WTC11 (cell line): ENCODE results near the gene GMEB1. TPM values are rescaled to one million over a fixed set of nuclear protein-coding genes. Genes with fewer than 3 reads are reported as not detected.

Experiments
- ATAC-seq: fragments of 200-7000 bp; cut with Tn5 transposase; 2 replicates; pipeline ENCODE4 v1.10.0; 2021; ENCODE audit warnings: mild to moderate bottlenecking, moderate library complexity
- CTCF ChIA-PET: fragments of 300-600 bp; sonication (Branson Sonifier 250); formaldehyde crosslinking; loops from one replicate; lab custom pipeline; 2021; ENCODE audit warnings: antibody characterized with exemption; lab: Charles Lee
- POLR2A ChIA-PET: fragments of 350-600 bp; sonication (Branson Sonifier 250); formaldehyde crosslinking; loops from one replicate; lab custom pipeline; 2021; ENCODE audit warnings: antibody characterized with exemption; lab: Charles Lee
- DNase-seq: peaks from one replicate; pipeline ENCODE4 v3.0.0; 2021; ENCODE audit warnings: low spot score
- H3K27ac Mint-ChIP-seq: 2 replicates; pipeline ENCODE4 v1.8.0; 2021; ENCODE audit warnings: mixed read lengths
- H3K27me3 Mint-ChIP-seq: 2 replicates; pipeline ENCODE4 v1.8.0; 2021; ENCODE audit warnings: low read depth, mild to moderate bottlenecking, moderate library complexity, mixed read lengths
- H3K36me3 Mint-ChIP-seq: 2 replicates; pipeline ENCODE4 v1.8.0; 2021; ENCODE audit warnings: mixed read lengths
- H3K4me1 Mint-ChIP-seq: 2 replicates; pipeline ENCODE4 v1.8.0; 2022; ENCODE audit warnings: mixed read lengths
- H3K4me3 Mint-ChIP-seq: 2 replicates; pipeline ENCODE4 v1.8.0; 2021; ENCODE audit warnings: mild to moderate bottlenecking, moderate library complexity, mixed read lengths
- H3K9me3 Mint-ChIP-seq: 2 replicates; pipeline ENCODE4 v1.8.0; 2021; ENCODE audit warnings: mixed read lengths
- AFF4 ChIP-seq: sonication (generic); formaldehyde crosslinking; IDR thresholded peaks from 2 replicates; pipeline ENCODE4 v1.8.1; 2023; ENCODE audit warnings: mild to moderate bottlenecking, missing genetic modification reagents, borderline replicate concordance
- ATF3 ChIP-seq: sonication (generic); formaldehyde crosslinking; conservative IDR thresholded peaks from 2 replicates; pipeline ENCODE4 v1.8.1; 2022; ENCODE audit warnings: mild to moderate bottlenecking, missing genetic modification reagents
- ERG ChIP-seq: fragments of 250-450 bp; sonication (Bioruptor Pico); IDR thresholded peaks from 2 replicates; pipeline ENCODE4 v1.8.0; 2021; ENCODE audit warnings: mild to moderate bottlenecking
- FOXJ3 ChIP-seq: sonication (generic); formaldehyde crosslinking; IDR thresholded peaks from 2 replicates; pipeline ENCODE4 v1.9.0; 2021; ENCODE audit warnings: missing genetic modification reagents, mild to moderate bottlenecking, borderline replicate concordance
- GRHL2 ChIP-seq: fragments of 250-450 bp; sonication (Bioruptor Pico); IDR thresholded peaks from 2 replicates; pipeline ENCODE4 v1.8.0; 2022; ENCODE audit warnings: mild to moderate bottlenecking, moderate library complexity; ENCODE audit not compliant: insufficient replicate concordance, severe bottlenecking
- GTF2I ChIP-seq: fragments of 250-450 bp; sonication (Bioruptor Pico); conservative IDR thresholded peaks from 2 replicates; pipeline ENCODE4 v1.4.0; 2021; ENCODE audit warnings: mild to moderate bottlenecking
- MAX ChIP-seq: sonication (generic); formaldehyde crosslinking; IDR thresholded peaks from 2 replicates; pipeline ENCODE4 v1.8.0; 2022; ENCODE audit warnings: mild to moderate bottlenecking, missing genetic modification reagents
- MXD4 ChIP-seq: fragments of 250-450 bp; sonication (Bioruptor Pico); IDR thresholded peaks from 2 replicates; pipeline ENCODE4 v1.8.0; 2021; ENCODE audit warnings: mild to moderate bottlenecking, moderate library complexity, borderline replicate concordance
- PRDM15 ChIP-seq: sonication (generic); formaldehyde crosslinking; IDR thresholded peaks from 2 replicates; pipeline ENCODE4 v1.8.0; 2022; ENCODE audit warnings: missing genetic modification reagents
- PRRX2 ChIP-seq: fragments of 250-450 bp; sonication (Bioruptor Pico); IDR thresholded peaks from 2 replicates; pipeline ENCODE4 v1.8.0; 2021; ENCODE audit warnings: mild to moderate bottlenecking
- STAT6 ChIP-seq: sonication (generic); formaldehyde crosslinking; conservative IDR thresholded peaks from 2 replicates; pipeline ENCODE4 v1.8.1; 2023; ENCODE audit warnings: mild to moderate bottlenecking, low read depth, missing genetic modification reagents, moderate library complexity
- TEAD1 ChIP-seq: sonication (generic); formaldehyde crosslinking; IDR thresholded peaks from 2 replicates; pipeline ENCODE4 v1.8.0; 2022; ENCODE audit warnings: mild to moderate bottlenecking, missing genetic modification reagents
- ZBTB43 ChIP-seq: sonication (generic); formaldehyde crosslinking; IDR thresholded peaks from 2 replicates; pipeline ENCODE4 v1.8.1; 2023; ENCODE audit warnings: mild to moderate bottlenecking, missing genetic modification reagents
- ZNF121 ChIP-seq: sonication (generic); formaldehyde crosslinking; IDR thresholded peaks from 2 replicates; pipeline ENCODE4 v1.8.0; 2023; ENCODE audit warnings: missing genetic modification reagents
- ZNF396 ChIP-seq: fragments of 250-450 bp; sonication (Bioruptor Pico); IDR thresholded peaks from 2 replicates; pipeline ENCODE4 v1.8.0; 2021; ENCODE audit warnings: mild to moderate bottlenecking, moderate library complexity, borderline replicate concordance
- ZNF423 ChIP-seq: fragments of 250-450 bp; sonication (Bioruptor Pico); IDR thresholded peaks from 2 replicates; pipeline ENCODE4 v2.1.2; 2022; ENCODE audit warnings: mild to moderate bottlenecking, moderate library complexity
- total RNA-seq: library from RNA; stranded (reverse); gene quantifications from 3 replicates; pipeline ENCODE4 v1.2.3, GENCODE V29; 2021

Gene GMEB1
- total RNA-seq, 1 experiment from 2014 or later = 29.4 TPM

- Mint-ChIP-seq H3K27ac (no peak overlapping the region), H3K9me3 (no peaks in the 10 kb centered on the region), H3K27me3 (no peaks in the 10 kb centered on the region), H3K4me1 (peaks cover 65% of the 10 kb centered on the region), H3K36me3 (peaks cover 72% of the 10 kb centered on the region), H3K4me3 (peak overlapping the region; percentile 26)
- POLR2A ChIA-PET = interaction anchor here (0.7 to 1.4 kb wide), 2 partner anchors 9 to 15 kb away, joined by 3 read pairs; partner anchors contain the start of gene YTHDF2
- ATAC-seq (no peak), DNase-seq (no peak)
- CTCF ChIA-PET = interaction anchor here (0.6 to 0.8 kb wide), 3 partner anchors 9 to 83 kb away, joined by 3 read pairs; partner anchors contain the start of gene YTHDF2
- TF ChIP-seq ZNF121 (CRISPR knock-in tag) (peak; percentile 95), ZBTB43 (CRISPR knock-in tag) (no peak), ERG (CRISPR knock-in tag) (peak; percentile 53; the same call in 1 of the 2 replicates), GTF2I (0 out of 2 replicates have a peak, but pooled peaks have one; percentile 13), AFF4 (CRISPR knock-in tag) (no peak)
- TF ChIP-seq, all 79 proteins: peak for 3
Measured at GRCh38 chr1:28745653-28746173, 77.1 kb downstream of the GMEB1 start.

GRCh38 chr1:28750330-28750729 is 81.7 kb downstream of the GMEB1 start:
- Mint-ChIP-seq H3K27me3 (no peaks in the 10 kb centered on the region), H3K4me3 (peak overlapping the region; percentile 34; the same call in 1 of the 2 replicates), H3K4me1 (peaks cover 44% of the 10 kb centered on the region), H3K36me3 (peaks cover 36% of the 10 kb centered on the region), H3K27ac (peak overlapping the region; percentile 91), H3K9me3 (no peaks in the 10 kb centered on the region)
- DNase-seq (no peak), ATAC-seq (no peak)
- CTCF ChIA-PET = interaction anchor here (3.0 kb wide), 1 partner anchor 14 kb away, joined by 12 read pairs; the partner anchor contains the start of gene YTHDF2
- POLR2A ChIA-PET = interaction anchor here (1.3 to 1.5 kb wide), 2 partner anchors 11 to 14 kb away, joined by 3 to 4 read pairs; partner anchors contain the start of gene YTHDF2
- no peak for TF ChIP-seq GTF2I
- no peak for TF ChIP-seq MAX (CRISPR knock-in tag)
- TF ChIP-seq TEAD1 (CRISPR knock-in tag) = no peak
- no peak for TF ChIP-seq PRRX2
- no peak for TF ChIP-seq ZNF396 (CRISPR knock-in tag)
- TF ChIP-seq GRHL2 (CRISPR knock-in tag) = no peak
- no peak for TF ChIP-seq PRDM15 (CRISPR knock-in tag)
- no peak for TF ChIP-seq ZNF423 (CRISPR knock-in tag)
- no peak for TF ChIP-seq STAT6 (CRISPR knock-in tag)
- TF ChIP-seq MXD4 (CRISPR knock-in tag) = no peak
- TF ChIP-seq ZNF121 (CRISPR knock-in tag) = no peak
- TF ChIP-seq ATF3 = no peak
- TF ChIP-seq FOXJ3 (CRISPR knock-in tag) = no peak
